ENCODE results near the gene PLXDC1. TPM values are rescaled to one million over a fixed set of nuclear protein-coding genes. Genes with fewer than 3 reads are reported as not detected.

The PLXDC1 gene
- total RNA-seq, 6 donors from 2014 or later: 3.8 to 47.1 (median 10.5) TPM

GRCh38 chr17:39095309-39095686, 56.1 kb downstream of the PLXDC1 start:
- Histone ChIP-seq H3K9me3 (no peaks in the 10 kb centered on the region), H3K27me3 (no peaks in the 10 kb centered on the region), H3K4me1 (peaks cover 23 to 35% (median 34%) of the 10 kb centered on the region in 4 donors), H3K4me3 (no peak overlapping the region), H3K36me3 (no peaks in the 10 kb centered on the region), H3K27ac (peak overlapping the region in 2 of 4 donors; percentile 42 to 44)
- no peak for ATAC-seq (ENCODE audit: low FRiP score in 2 of 2)
- WGBS, 2 donors: 42 to 61% methylated on average over 4 to 5 of the region's 5 CpGs
- DNase-seq: no peak
- TF ChIP-seq EP300 (IDR thresholded peaks at IDR 0.05) (no peak), CTCF (IDR thresholded peaks at IDR 0.05) (no peak), POLR2AphosphoS5 (IDR thresholded peaks at IDR 0.05) (no peak), POLR2A (IDR thresholded peaks at IDR 0.05) (no peak)

GRCh38 chr17:39094607-39095308, 56.7 kb downstream of the PLXDC1 start:
- WGBS, 2 donors: 49 to 57% methylated on average over 8 of the region's 8 CpGs
- no peak for DNase-seq
- H3K4me3 ChIP-seq: no peak overlapping the region
- H3K27ac ChIP-seq: peak overlapping the region in 3 of 4 donors; percentile 8 to 49 (median 44)
- H3K4me1 ChIP-seq: peaks cover 23 to 35% (median 33%) of the 10 kb centered on the region in 4 donors
- TF ChIP-seq POLR2AphosphoS5 (IDR thresholded peaks at IDR 0.05) (no peak), CTCF (IDR thresholded peaks at IDR 0.05) (no peak), POLR2A (IDR thresholded peaks at IDR 0.05) (no peak), EP300 (IDR thresholded peaks at IDR 0.05) (no peak)
- peak in 1 of 2 donors; percentile 28 for ATAC-seq (ENCODE audit: low FRiP score in 2 of 2)
- no peaks in the 10 kb centered on the region for H3K27me3 ChIP-seq
- no peaks in the 10 kb centered on the region for H3K9me3 ChIP-seq
- H3K36me3 ChIP-seq: no peaks in the 10 kb centered on the region

GRCh38 chr17:39092692-39093230, 58.7 kb downstream of the PLXDC1 start:
- DNase-seq (no peak), ATAC-seq (ENCODE audit: low FRiP score in 2 of 2) (no peak)
- Histone ChIP-seq H3K4me1 (peaks cover 18 to 32% (median 25%) of the 10 kb centered on the region in 4 donors), H3K27ac (no peak overlapping the region), H3K27me3 (no peaks in the 10 kb centered on the region), H3K9me3 (no peaks in the 10 kb centered on the region), H3K4me3 (no peak overlapping the region), H3K36me3 (no peaks in the 10 kb centered on the region)
- WGBS, 2 donors: 42 to 51% methylated on average over 6 of the region's 6 CpGs
- TF ChIP-seq CTCF (IDR thresholded peaks at IDR 0.05) (no peak), POLR2AphosphoS5 (IDR thresholded peaks at IDR 0.05) (no peak), POLR2A (IDR thresholded peaks at IDR 0.05) (no peak), EP300 (IDR thresholded peaks at IDR 0.05) (no peak)

GRCh38 chr17:39090908-39091665, 60.4 kb downstream of the PLXDC1 start:
- ATAC-seq (ENCODE audit: low FRiP score in 2 of 2) (no peak), DNase-seq (no peak)
- TF ChIP-seq CTCF (IDR thresholded peaks at IDR 0.05) (no peak), EP300 (IDR thresholded peaks at IDR 0.05) (no peak), POLR2A (IDR thresholded peaks at IDR 0.05) (no peak), POLR2AphosphoS5 (IDR thresholded peaks at IDR 0.05) (no peak)
- no peaks in the 10 kb centered on the region for H3K9me3 ChIP-seq
- H3K4me1 ChIP-seq: peaks cover 7 to 20% (median 12%) of the 10 kb centered on the region in 4 donors
- 82 to 87% methylated on average over 15 of the region's 15 CpGs for WGBS, 2 donors
- no peaks in the 10 kb centered on the region for H3K27me3 ChIP-seq
- no peak overlapping the region for H3K4me3 ChIP-seq
- H3K27ac ChIP-seq: no peak overlapping the region
- no peaks in the 10 kb centered on the region for H3K36me3 ChIP-seq
